ENCODE measurements around the gene TEX52. TPM values are rescaled to one million over a fixed set of nuclear protein-coding genes. Genes with fewer than 3 reads are reported as not detected.

The TEX52 gene
- total RNA-seq, 2 experiments from 2014 or later = 0.16 TPM; not detected in 1

DNA sequence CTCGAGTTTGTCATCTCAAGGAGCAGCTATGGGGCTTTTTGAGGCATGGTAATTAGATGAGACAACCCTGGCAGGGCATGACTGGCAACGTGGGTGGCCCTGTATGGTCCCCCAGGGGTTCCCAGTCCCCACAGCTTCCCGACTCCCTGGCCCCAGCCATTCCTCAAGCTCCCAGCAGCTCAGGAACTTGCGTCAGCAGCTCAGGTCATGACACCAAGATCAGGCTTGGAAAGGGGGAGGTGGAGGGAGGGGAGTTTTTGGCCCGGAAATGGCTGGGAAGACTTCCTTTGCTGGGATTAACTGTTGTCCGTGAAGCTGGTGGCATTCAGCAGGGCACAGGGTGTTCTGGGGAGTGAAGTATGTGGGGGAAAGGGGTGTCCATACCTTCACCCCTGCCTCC lies 11.6 kb downstream of the TEX52 start:
- no peak for ATAC-seq
- Mint-ChIP-seq H3K4me3 (no peak overlapping the region), H3K27ac (no peak overlapping the region), H3K27me3 (no peaks in the 10 kb centered on the region), H3K36me3 (ENCODE audit: low read depth) (peaks cover 13% of the 10 kb centered on the region), H3K4me1 (no peaks in the 10 kb centered on the region), H3K9me3 (ENCODE audit: low read depth) (no peaks in the 10 kb centered on the region)
- no peak for DNase-seq
- POLR2A ChIA-PET = no interaction called here
- CTCF ChIA-PET = interaction anchor here (1.0 to 1.8 kb wide), 4 partner anchors 9 to 189 kb away, joined by 3 to 6 read pairs (median 4); no protein-coding TSS in a partner anchor
- intact Hi-C loops (cut with DNase I, micrococcal nuclease) = no loop called here

DNA sequence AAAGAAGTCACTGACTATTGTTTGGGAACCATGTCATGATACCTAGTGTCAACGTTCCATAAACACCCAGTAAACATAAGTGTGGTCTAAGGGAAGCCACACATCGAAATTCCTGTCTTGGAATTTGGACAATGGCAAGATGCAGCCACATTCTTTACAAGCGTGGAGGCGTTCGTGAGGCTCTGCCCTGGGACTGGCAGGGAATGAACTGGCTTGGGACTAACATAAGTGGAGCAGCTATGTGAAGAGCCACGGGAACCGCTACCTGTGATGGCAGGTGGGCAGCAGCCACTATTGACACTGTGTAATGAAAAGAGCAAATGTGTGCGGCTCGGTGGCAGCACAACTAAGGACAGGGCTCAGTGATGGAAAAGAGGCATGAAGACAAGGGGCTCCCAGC lies 12.1 kb downstream of the TEX52 start:
- DNase-seq (no peak), ATAC-seq (no peak)
- intact Hi-C loops (cut with DNase I, micrococcal nuclease) = no loop called here
- ChIA-PET POLR2A (no interaction called here), CTCF (interaction anchor here (1.0 to 1.8 kb wide), 3 partner anchors 9 to 189 kb away, joined by 3 to 6 read pairs (median 4); no protein-coding TSS in a partner anchor)
- Mint-ChIP-seq H3K27ac (no peak overlapping the region), H3K4me3 (no peak overlapping the region), H3K27me3 (no peaks in the 10 kb centered on the region), H3K36me3 (ENCODE audit: low read depth) (peaks cover 15% of the 10 kb centered on the region), H3K9me3 (ENCODE audit: low read depth) (no peaks in the 10 kb centered on the region), H3K4me1 (no peaks in the 10 kb centered on the region)

DNA sequence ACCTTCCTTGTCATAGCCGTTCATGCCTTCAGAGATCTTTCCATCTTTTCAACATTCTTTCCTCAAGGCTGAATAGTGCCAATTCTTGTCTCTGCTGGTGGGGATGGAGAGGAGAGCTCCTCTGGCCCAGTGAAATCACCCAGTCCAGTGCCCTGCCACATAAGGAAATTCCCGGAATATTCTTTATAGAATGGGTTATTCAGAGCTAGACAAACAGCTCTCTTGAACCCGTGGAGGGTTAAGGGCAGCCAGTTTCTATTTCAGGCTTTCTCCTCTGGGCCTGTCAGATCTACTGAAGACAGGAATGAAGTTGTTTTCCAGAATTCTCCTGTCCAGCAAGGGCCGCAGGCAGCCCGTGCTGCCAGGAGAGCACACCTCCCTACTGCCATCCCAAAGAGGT lies 13.9 kb downstream of the TEX52 start:
- peaks cover 13% of the 10 kb centered on the region for H3K36me3 Mint-ChIP-seq (ENCODE audit: low read depth)
- CTCF ChIA-PET = interaction anchor here (0.6 kb wide), 1 partner anchor 16 kb away, joined by 3 read pairs; no protein-coding TSS in a partner anchor
- ATAC-seq = no peak

DNA sequence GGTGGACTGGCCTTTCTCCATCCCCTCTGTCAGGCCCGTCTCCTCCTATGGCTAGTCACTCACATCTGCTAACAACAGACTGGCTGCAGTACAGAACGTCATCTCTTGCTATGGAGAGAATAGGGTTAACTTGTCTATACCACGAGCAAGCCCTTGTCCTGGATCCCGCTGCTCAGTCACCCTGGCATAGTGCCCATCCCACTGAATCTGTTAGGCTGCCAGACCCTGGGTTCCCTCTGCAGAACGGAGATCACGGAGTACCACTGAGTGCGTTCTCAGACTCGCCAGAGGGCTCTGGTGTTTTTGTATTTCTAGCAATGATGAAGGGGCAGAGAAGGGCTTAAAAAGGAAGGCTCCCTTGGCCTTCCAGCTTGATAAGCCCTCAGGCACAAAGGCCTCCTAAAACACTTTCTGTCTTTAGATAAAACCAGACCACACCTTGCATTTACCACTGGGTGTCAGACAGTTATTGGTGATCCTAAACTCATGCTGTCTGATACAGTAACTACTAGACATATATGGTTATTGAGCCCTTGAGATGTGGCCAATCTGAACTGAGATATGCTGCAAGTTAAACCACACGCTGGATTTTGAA lies 15.7 kb downstream of the TEX52 start:
- intact Hi-C loops (cut with DNase I, micrococcal nuclease) = no loop called here
- H3K27ac Mint-ChIP-seq = no peak overlapping the region
- no peak overlapping the region for H3K4me3 Mint-ChIP-seq
- POLR2A ChIA-PET = no interaction called here
- H3K9me3 Mint-ChIP-seq (ENCODE audit: low read depth) = no peaks in the 10 kb centered on the region
- DNase-seq = no peak
- peaks cover 13% of the 10 kb centered on the region for H3K36me3 Mint-ChIP-seq (ENCODE audit: low read depth)
- no peak for ATAC-seq
- CTCF ChIA-PET = no interaction called here
- no peaks in the 10 kb centered on the region for H3K4me1 Mint-ChIP-seq
- H3K27me3 Mint-ChIP-seq = no peaks in the 10 kb centered on the region

More for the DNA sequence above, 13.9 kb downstream of the TEX52 start:
- no peak overlapping the region for H3K27ac Mint-ChIP-seq
- no peaks in the 10 kb centered on the region for H3K9me3 Mint-ChIP-seq (ENCODE audit: low read depth)
- H3K4me1 Mint-ChIP-seq = no peaks in the 10 kb centered on the region
- H3K4me3 Mint-ChIP-seq = no peak overlapping the region
- DNase-seq = no peak
- no peaks in the 10 kb centered on the region for H3K27me3 Mint-ChIP-seq
- POLR2A ChIA-PET = no interaction called here
- intact Hi-C loops (cut with DNase I, micrococcal nuclease) = no loop called here

DNA sequence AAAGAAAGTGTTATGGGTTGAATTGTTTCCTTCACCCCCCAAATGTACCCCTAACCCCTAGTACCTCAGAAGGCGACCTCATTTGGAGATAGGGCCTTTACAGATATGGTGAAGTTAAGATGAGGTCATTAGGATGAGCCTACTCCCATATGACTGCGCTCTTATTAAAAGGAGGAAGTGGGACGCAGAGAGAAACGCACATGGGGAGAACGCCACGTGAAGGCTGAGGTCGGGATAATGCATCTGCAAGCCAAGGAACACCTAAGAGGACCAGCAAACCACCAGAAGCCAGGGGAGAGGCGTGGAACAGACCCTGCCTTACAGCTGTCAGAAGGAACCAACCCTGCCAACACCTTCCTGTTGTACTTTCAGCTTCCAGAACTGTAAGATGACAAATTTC lies 20.3 kb downstream of the TEX52 start:
- no peak overlapping the region for H3K4me3 Mint-ChIP-seq

DNA sequence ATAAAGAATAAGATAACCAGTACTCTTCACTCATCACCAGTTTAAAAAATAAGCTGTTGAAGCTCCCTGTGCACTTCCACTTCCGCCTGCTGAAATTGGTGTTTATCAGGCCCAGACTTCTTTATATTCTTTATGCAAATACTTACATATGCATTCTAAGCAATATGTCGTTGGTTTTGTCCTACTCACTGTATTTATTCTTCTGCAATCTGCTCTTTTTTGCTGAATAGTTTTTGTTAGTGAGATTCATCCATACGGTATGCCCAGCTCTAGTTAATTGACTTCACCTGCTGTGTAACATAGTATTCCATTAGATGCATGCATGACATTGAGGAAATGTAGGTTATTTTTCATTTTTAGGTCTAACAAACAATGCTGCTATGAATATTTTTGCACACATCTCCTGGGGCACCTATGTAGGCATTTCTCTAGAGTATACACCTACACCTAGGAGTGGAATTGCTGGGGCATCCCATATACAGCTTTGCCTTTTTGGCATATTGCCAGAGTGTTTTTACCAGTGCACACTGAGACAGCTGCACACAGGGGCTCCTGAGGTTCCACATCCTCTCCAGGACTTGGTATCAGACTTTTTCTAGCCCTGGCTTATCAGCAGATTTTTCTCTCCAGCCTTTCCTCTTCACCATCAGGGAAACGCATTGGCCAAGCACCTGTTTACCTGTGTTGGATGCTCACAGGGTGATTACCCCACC lies 21.0 kb downstream of the TEX52 start:
- CTCF ChIA-PET = interaction anchor here (0.6 to 1.7 kb wide), 3 partner anchors 10 to 33 kb away, joined by 3 to 4 read pairs (median 3); no protein-coding TSS in a partner anchor
- peaks cover 2% of the 10 kb centered on the region for H3K4me1 Mint-ChIP-seq
- no peak overlapping the region for H3K4me3 Mint-ChIP-seq
- no peak for DNase-seq
- no peaks in the 10 kb centered on the region for H3K9me3 Mint-ChIP-seq (ENCODE audit: low read depth)
- no peak overlapping the region for H3K27ac Mint-ChIP-seq
- ATAC-seq = no peak
- intact Hi-C loops (cut with DNase I, micrococcal nuclease) = no loop called here
- POLR2A ChIA-PET = no interaction called here
- no peaks in the 10 kb centered on the region for H3K27me3 Mint-ChIP-seq
- H3K36me3 Mint-ChIP-seq (ENCODE audit: low read depth) = peaks cover 11% of the 10 kb centered on the region

More for the DNA sequence above, 20.3 kb downstream of the TEX52 start:
- intact Hi-C loops (cut with DNase I, micrococcal nuclease) = no loop called here
- Mint-ChIP-seq H3K4me1 (peaks cover 2% of the 10 kb centered on the region), H3K27ac (no peak overlapping the region), H3K9me3 (ENCODE audit: low read depth) (no peaks in the 10 kb centered on the region), H3K27me3 (no peaks in the 10 kb centered on the region), H3K36me3 (ENCODE audit: low read depth) (peaks cover 10% of the 10 kb centered on the region)
- CTCF ChIA-PET = interaction anchor here (1.7 kb wide), 1 partner anchor 9 kb away, joined by 3 read pairs; no protein-coding TSS in a partner anchor
- POLR2A ChIA-PET = no interaction called here
- DNase-seq (no peak), ATAC-seq (no peak)

DNA sequence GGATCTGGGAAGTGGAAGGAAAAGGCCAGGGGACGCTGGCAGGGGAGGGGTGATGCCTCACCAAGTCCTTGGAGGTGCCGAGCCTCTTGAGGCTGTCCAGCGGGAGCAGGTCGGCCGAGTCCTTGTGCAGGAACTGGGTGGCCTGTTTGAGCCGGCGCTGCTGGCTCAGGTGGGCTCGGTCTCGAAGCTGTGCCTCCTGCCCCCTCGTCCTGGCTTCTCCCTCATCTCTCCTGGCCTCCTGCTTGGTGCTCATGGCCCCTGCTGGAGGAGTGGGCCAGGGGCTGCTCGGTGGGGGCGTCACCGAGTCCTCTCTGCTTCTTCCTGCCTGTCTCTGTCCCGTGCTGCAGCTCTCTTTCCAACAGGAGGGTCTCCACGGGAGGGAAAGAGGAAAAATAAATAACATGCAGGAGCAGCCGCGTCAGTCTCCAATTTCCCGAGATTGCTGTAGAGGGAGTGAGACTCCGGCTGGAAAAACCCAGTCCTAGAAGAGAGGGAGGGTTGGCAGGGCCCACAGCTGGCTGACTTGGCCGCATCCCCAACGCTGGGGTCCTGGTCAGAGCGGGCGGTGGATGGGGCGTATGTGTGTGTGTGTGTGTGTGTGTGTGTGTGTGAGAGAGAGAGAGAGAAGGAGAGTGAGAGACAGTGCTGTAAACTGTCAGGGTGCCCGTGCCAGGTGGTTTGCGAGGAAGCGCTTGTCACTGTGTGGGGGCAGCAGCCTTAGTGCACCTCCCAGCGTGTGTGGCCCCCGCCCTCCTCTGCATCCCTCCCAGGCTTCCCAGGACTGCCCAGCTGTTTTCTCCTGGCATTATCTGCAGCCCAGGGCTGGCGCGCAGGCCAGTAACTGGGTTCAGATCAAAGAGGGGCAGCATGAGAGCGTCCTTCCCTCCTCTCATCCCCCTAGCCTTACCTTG lies 22.0 kb downstream of the TEX52 start, which contains the start of gene NRIP2:
TSS of gene NRIP2 (minus strand) at position 455 of the 911 bp plus-strand sequence. CDS start at position 403, 52 bp downstream.
- ATAC-seq (peak; percentile 30), DNase-seq (no peak)
- H3K27ac Mint-ChIP-seq = no peak within 1 kb of the TSS
- peaks cover 9% of the 10 kb centered on the region for H3K36me3 Mint-ChIP-seq (ENCODE audit: low read depth)
- no peaks in the 10 kb centered on the region for H3K27me3 Mint-ChIP-seq
- no peaks in the 10 kb centered on the region for H3K9me3 Mint-ChIP-seq (ENCODE audit: low read depth)
- intact Hi-C loops (cut with DNase I, micrococcal nuclease) = no loop called here
- peaks cover 2% of the 10 kb centered on the region for H3K4me1 Mint-ChIP-seq
- ChIA-PET CTCF (interaction anchor here (0.6 kb wide), 1 partner anchor 34 kb away, joined by 4 read pairs; no protein-coding TSS in a partner anchor), POLR2A (no interaction called here)
- no peak within 1 kb of the TSS for H3K4me3 Mint-ChIP-seq

DNA sequence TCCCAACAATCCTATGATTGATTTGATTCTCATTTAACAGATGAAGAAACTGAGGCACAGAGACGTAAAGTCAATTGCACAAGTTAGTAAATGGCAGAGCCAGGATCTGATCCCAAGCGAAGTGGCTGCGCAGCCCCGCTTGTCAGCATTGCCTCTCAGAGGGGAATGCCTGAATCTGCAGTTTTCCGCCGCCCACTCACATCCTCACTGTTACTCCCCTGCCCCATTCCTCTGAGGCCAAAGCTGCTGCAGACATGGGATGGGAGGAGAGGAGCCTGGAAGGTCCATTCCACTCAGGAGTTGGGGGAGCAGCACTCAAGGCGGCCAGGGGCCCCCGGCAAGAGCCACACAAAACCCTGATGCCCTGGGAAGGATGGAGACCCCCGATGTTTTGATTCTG lies 23.0 kb downstream of the TEX52 start:
- H3K9me3 Mint-ChIP-seq (ENCODE audit: low read depth) = no peaks in the 10 kb centered on the region
- POLR2A ChIA-PET = no interaction called here
- H3K4me3 Mint-ChIP-seq = no peak overlapping the region
- ATAC-seq (no peak), DNase-seq (no peak)
- H3K27ac Mint-ChIP-seq = no peak overlapping the region
- CTCF ChIA-PET = no interaction called here
- no peaks in the 10 kb centered on the region for H3K27me3 Mint-ChIP-seq
- intact Hi-C loops (cut with DNase I, micrococcal nuclease) = no loop called here
- H3K4me1 Mint-ChIP-seq = peaks cover 2% of the 10 kb centered on the region
- H3K36me3 Mint-ChIP-seq (ENCODE audit: low read depth) = peaks cover 5% of the 10 kb centered on the region

DNA sequence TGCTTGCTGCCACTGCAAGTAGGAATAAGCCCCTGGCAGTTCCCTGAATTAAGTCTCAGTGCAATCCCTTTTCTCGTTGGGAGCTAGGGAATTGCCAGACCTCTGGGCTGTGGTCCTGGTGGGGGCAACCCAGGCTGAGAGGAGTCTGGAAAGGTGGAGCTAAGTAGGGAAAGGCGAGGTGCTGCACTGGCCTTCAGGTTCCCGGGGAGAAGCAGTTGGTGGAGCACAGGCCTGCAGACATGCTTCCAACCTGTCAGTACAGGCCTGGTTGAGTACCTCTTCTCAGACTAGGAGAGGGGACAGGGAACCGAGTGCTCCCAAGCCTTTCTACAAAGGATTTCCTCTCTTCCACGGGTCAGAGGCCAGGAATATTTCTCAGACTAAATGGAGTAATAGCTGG lies 23.5 kb downstream of the TEX52 start:
- ChIA-PET CTCF (interaction anchor here (1.4 kb wide), 1 partner anchor 21 kb away, joined by 3 read pairs; no protein-coding TSS in a partner anchor), POLR2A (no interaction called here)
- no peak for DNase-seq
- intact Hi-C loops (cut with DNase I, micrococcal nuclease) = no loop called here
- H3K4me3 Mint-ChIP-seq = no peak overlapping the region
- ATAC-seq = no peak
- H3K27ac Mint-ChIP-seq = no peak overlapping the region
- peaks cover 5% of the 10 kb centered on the region for H3K36me3 Mint-ChIP-seq (ENCODE audit: low read depth)
- H3K9me3 Mint-ChIP-seq (ENCODE audit: low read depth) = no peaks in the 10 kb centered on the region
- H3K27me3 Mint-ChIP-seq = no peaks in the 10 kb centered on the region
- peaks cover 2% of the 10 kb centered on the region for H3K4me1 Mint-ChIP-seq

DNA sequence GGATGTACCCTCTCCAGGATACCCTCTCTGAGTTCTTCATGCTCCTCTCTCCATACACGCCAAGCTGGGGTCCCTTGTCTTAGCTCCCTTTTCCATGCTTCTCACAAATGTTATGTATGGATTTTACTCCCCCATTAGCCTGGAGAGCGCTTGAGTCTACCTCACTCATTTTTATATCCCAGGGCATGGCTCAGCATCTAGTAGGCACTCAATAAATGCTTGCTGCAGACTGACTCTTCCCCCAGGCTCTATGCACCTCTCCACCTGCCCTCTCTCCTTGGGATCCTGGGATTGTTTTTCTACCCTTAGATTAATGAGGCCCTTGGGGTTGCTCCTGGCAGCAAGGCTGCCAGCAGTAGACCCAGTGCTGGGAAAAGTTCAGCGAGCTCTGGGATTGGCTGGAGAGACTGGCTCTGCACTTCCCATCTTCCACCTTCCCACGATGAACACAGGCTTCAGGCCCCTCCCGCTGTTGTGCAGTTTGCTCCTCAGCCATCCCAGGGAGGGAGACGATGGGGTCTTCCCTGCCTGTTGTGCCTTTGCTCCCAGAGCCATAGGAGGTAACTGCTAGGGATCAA lies 24.2 kb downstream of the TEX52 start:
- Mint-ChIP-seq H3K4me3 (no peak overlapping the region), H3K4me1 (peaks cover 2% of the 10 kb centered on the region), H3K9me3 (ENCODE audit: low read depth) (no peaks in the 10 kb centered on the region), H3K27ac (no peak overlapping the region), H3K27me3 (no peaks in the 10 kb centered on the region), H3K36me3 (ENCODE audit: low read depth) (peaks cover 9% of the 10 kb centered on the region)
- DNase-seq (no peak), ATAC-seq (no peak)
- intact Hi-C loops (cut with DNase I, micrococcal nuclease) = no loop called here
- POLR2A ChIA-PET = no interaction called here
- CTCF ChIA-PET = interaction anchor here (1.4 kb wide), 1 partner anchor 21 kb away, joined by 3 read pairs; no protein-coding TSS in a partner anchor

DNA sequence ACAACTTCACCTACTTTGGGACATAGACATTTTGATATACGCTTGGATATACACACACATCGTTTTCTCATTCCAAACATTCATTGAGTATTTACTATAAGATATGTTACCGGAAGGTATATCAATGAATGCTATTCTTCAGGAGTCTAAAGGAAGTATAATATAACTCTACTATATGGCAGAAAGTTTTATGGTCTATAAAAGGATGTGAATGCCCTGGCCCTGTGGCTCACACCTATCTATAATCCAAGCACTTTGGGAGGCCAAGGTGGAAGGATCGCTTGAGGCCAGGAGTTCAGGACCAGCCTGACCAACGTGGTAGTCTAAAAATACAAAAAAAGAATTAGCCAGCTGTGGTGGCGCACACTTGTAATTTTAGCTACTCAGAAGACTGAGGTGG lies 27.6 kb downstream of the TEX52 start:
- Mint-ChIP-seq H3K36me3 (ENCODE audit: low read depth) (peaks cover 14% of the 10 kb centered on the region), H3K27me3 (no peaks in the 10 kb centered on the region), H3K27ac (no peak overlapping the region), H3K4me3 (no peak overlapping the region), H3K9me3 (ENCODE audit: low read depth) (no peaks in the 10 kb centered on the region), H3K4me1 (peaks cover 2% of the 10 kb centered on the region)
- CTCF ChIA-PET = no interaction called here
- POLR2A ChIA-PET = no interaction called here
- intact Hi-C loops (cut with DNase I, micrococcal nuclease) = no loop called here
- DNase-seq (no peak), ATAC-seq (no peak)
